ENCODE results near the gene KRT6B. TPM values are rescaled to one million over a fixed set of nuclear protein-coding genes. Genes with fewer than 3 reads are reported as not detected.
"Not testable (repeated sequence)": the region's sequence is repeated elsewhere in the genome, so short reads cannot be mapped to it uniquely, and the experiment has no call there.

KRT6B gene
- total RNA-seq, 1 experiment from 2014 or later, result not detected

DNA sequence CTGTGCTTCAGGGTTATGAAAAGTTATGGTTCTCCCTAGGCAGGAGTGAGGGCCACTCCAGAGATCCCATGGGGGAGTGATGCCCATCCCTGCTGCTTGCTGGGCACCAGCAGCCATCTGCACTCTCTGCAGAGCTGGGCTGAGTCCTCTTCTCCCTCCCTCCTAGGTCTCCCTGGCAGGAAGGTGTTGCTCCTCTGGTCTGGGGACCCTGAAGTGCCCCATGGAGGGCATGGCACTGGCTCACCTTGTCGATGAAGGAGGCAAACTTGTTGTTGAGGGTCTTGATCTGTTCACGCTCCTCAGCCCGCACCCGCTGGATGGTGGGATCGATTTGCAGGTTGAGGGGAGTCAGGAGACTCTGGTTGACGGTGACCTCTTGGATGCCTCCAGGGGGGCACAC, 40.5 kb upstream of the KRT6B start:
- intact Hi-C loops (cut with micrococcal nuclease); POLR2A ChIA-PET; CTCF ChIA-PET: not testable (repeated sequence)

DNA sequence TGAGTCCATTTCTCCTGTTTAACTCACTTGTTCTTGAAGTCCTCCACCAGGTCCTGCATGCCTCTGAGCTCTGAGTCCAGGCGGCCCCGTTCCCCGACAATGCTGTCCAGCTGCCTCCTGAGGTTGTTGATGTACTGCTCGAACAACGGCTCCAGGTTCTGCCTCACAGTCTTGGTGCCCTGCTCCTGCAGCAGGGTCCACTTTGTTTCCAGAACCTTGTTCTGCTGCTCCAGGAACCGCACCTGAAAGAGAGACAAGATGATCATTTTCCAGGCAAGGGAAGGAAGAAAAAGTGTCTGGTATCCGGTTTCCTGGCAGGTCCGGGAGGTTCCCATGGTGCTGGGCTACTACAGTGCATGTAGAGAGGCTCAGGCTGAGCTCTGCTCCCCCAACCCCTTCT, 39.5 kb upstream of the KRT6B start:
- intact Hi-C loops (cut with micrococcal nuclease); DNase-seq (ENCODE audit: low read depth, low spot score); H3K27ac ChIP-seq (ENCODE audit: low read depth, low read length); H4K20me1 ChIP-seq (ENCODE audit: insufficient read depth); H3K36me3 ChIP-seq (ENCODE audit: control insufficient read depth in 1 of 2, insufficient read depth in 2 of 2, low read length in 2 of 2); H3K4me2 ChIP-seq (ENCODE audit: low read length); H3K9me2 ChIP-seq (ENCODE audit: insufficient read depth); H3K9ac ChIP-seq (ENCODE audit: low read length); H3K4me3 ChIP-seq (replicated peaks in 1 of 2; ENCODE audit: low read depth in 1 of 2, low read length in 2 of 2); H2AFZ ChIP-seq (ENCODE audit: low read depth, low read length, poor library complexity, severe bottlenecking); ATAC-seq; POLR2A ChIA-PET; H3K9me3 ChIP-seq (ENCODE audit: control insufficient read depth in 1 of 2, insufficient read depth in 1 of 2, low read depth in 1 of 2, low read length in 2 of 2); CTCF ChIA-PET; BruUV-seq (replicated peaks); H3K27me3 ChIP-seq (ENCODE audit: insufficient read depth, low read length); RAD21 ChIA-PET (ENCODE audit: low non-redundant PET in 1 of 2, low total read pairs in 2 of 2, uncharacterized antibody in 2 of 2, unreplicated experiment in 2 of 2); H3K79me2 ChIP-seq (ENCODE audit: insufficient read depth, low read length): not testable (repeated sequence)
- peaks cover 18 to 35% of the 10 kb centered on the region in 2 experiments for H3K4me1 ChIP-seq (ENCODE audit: control insufficient read depth in 1 of 2, insufficient read depth in 2 of 2, low read length in 2 of 2)

More for the DNA sequence above, 40.5 kb upstream of the KRT6B start:
- ATAC-seq; H3K79me2 ChIP-seq (ENCODE audit: insufficient read depth, low read length); H4K20me1 ChIP-seq (ENCODE audit: insufficient read depth); BruUV-seq (replicated peaks); H3K9me2 ChIP-seq (ENCODE audit: insufficient read depth); H3K4me3 ChIP-seq (replicated peaks in 1 of 2; ENCODE audit: low read depth in 1 of 2, low read length in 2 of 2); H3K27me3 ChIP-seq (ENCODE audit: insufficient read depth, low read length); DNase-seq (ENCODE audit: low read depth, low spot score); H3K27ac ChIP-seq (ENCODE audit: low read depth, low read length); H3K9me3 ChIP-seq (ENCODE audit: control insufficient read depth in 1 of 2, insufficient read depth in 1 of 2, low read depth in 1 of 2, low read length in 2 of 2); H3K36me3 ChIP-seq (ENCODE audit: control insufficient read depth in 1 of 2, insufficient read depth in 2 of 2, low read length in 2 of 2); H2AFZ ChIP-seq (ENCODE audit: low read depth, low read length, poor library complexity, severe bottlenecking); H3K9ac ChIP-seq (ENCODE audit: low read length); H3K4me2 ChIP-seq (ENCODE audit: low read length); RAD21 ChIA-PET (ENCODE audit: low non-redundant PET in 1 of 2, low total read pairs in 2 of 2, uncharacterized antibody in 2 of 2, unreplicated experiment in 2 of 2): not testable (repeated sequence)
- peaks cover 27 to 44% of the 10 kb centered on the region in 2 experiments for H3K4me1 ChIP-seq (ENCODE audit: control insufficient read depth in 1 of 2, insufficient read depth in 2 of 2, low read length in 2 of 2)

DNA sequence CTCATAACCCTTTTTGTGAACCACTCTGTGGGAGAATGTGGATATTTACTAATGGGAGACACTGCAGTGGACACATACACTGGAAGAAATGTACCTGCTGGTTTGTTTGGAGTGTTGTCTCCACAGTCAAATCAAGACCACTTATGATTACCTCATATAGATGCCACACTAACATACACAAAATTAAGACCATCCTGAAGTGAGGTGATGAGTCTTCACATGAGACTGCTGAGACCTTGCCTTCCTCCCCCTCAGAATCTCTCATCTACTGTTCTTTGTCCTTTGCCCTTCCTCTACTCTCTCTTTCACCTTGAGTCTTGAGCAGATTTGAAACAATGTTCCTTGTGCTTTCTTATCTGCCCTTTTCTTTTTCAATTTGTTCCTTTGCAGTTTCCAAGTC, 36.8 kb upstream of the KRT6B start:
- Histone ChIP-seq H3K9me3 (ENCODE audit: control insufficient read depth in 1 of 2, insufficient read depth in 1 of 2, low read depth in 1 of 2, low read length in 2 of 2) (no peaks in the 10 kb centered on the region), H3K27me3 (ENCODE audit: insufficient read depth, low read length) (no peaks in the 10 kb centered on the region), H4K20me1 (ENCODE audit: insufficient read depth) (no peaks in the 10 kb centered on the region), H3K79me2 (ENCODE audit: insufficient read depth, low read length) (no peaks in the 10 kb centered on the region), H3K9ac (ENCODE audit: low read length) (no peak overlapping the region), H3K9me2 (ENCODE audit: insufficient read depth) (no peaks in the 10 kb centered on the region), H3K36me3 (ENCODE audit: control insufficient read depth in 1 of 2, insufficient read depth in 2 of 2, low read length in 2 of 2) (no peaks in the 10 kb centered on the region), H3K4me3 (replicated peaks in 1 of 2; ENCODE audit: low read depth in 1 of 2, low read length in 2 of 2) (no peak overlapping the region), H3K27ac (ENCODE audit: low read depth, low read length) (no peak overlapping the region), H3K4me2 (ENCODE audit: low read length) (no peak overlapping the region), H2AFZ (ENCODE audit: low read depth, low read length, poor library complexity, severe bottlenecking) (no peak overlapping the region), H3K4me1 (ENCODE audit: control insufficient read depth in 1 of 2, insufficient read depth in 2 of 2, low read length in 2 of 2) (peaks cover 0 to 8% of the 10 kb centered on the region in 2 experiments; a peak in 1 of 4 replicates)
- no TSS peak for BruUV-seq (replicated peaks)
- ATAC-seq (no peak), DNase-seq (ENCODE audit: low read depth, low spot score) (no peak)
- TF ChIP-seq EGR1 (IDR thresholded peaks at IDR 0.05; ENCODE audit: low read depth) (no peak), YY1 (IDR thresholded peaks at IDR 0.05; ENCODE audit: extremely low read depth, insufficient replicate concordance, low read depth, low read length) (no peak), CBX3 (IDR thresholded peaks at IDR 0.05; ENCODE audit: low read depth) (no peak), POLR2A (IDR thresholded peaks at IDR 0.05; ENCODE audit: borderline replicate concordance, extremely low read depth, insufficient read depth, insufficient read length) (no peak), SP1 (IDR thresholded peaks at IDR 0.05; ENCODE audit: low read depth) (no peak)
- POLR2A ChIA-PET, result no interaction called here
- CTCF ChIA-PET, result no interaction called here
- RAD21 ChIA-PET (ENCODE audit: low non-redundant PET in 1 of 2, low total read pairs in 2 of 2, uncharacterized antibody in 2 of 2, unreplicated experiment in 2 of 2), result no interaction called here
- intact Hi-C loops (cut with micrococcal nuclease), result no loop called here

DNA sequence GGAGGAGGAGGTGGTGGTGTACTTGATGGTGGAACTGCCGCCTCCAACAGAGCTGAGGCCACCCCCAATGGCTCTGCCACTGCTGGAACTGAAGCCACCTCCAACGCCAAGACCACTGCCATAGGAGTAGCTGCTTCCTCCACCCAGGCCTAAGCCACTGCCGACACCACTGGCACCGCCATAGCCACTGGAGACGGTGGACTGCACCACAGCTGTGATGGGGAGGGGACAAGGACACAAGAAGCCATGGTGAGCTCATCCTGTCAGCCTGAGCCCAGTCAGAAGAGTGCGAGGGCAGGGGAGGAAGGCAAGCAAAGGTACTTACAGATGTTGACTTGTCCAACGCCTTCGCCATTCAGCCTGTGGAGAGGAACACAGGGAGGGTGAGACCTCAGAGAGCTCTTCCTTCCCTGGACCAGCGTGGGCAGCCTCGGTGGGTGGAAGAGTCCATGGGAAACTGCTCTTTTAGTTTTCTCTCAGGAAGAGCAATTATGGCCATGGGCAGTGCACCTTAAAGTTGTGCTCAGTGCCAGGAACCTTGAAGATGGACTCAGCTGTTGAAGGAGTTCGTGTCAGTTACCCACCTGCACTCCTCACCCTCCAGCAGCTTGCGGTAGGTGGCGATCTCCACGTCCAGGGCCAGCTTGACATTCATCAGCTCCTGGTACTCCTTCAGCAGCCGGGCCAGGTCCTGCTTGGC, 35.9 kb upstream of the KRT6B start:
- DNase-seq (ENCODE audit: low read depth, low spot score); H3K4me2 ChIP-seq (ENCODE audit: low read length); H3K27ac ChIP-seq (ENCODE audit: low read depth, low read length); H3K9ac ChIP-seq (ENCODE audit: low read length); H3K9me3 ChIP-seq (ENCODE audit: control insufficient read depth in 1 of 2, insufficient read depth in 1 of 2, low read depth in 1 of 2, low read length in 2 of 2); ATAC-seq; RAD21 ChIA-PET (ENCODE audit: low non-redundant PET in 1 of 2, low total read pairs in 2 of 2, uncharacterized antibody in 2 of 2, unreplicated experiment in 2 of 2); BruUV-seq (replicated peaks); H3K36me3 ChIP-seq (ENCODE audit: control insufficient read depth in 1 of 2, insufficient read depth in 2 of 2, low read length in 2 of 2); H3K79me2 ChIP-seq (ENCODE audit: insufficient read depth, low read length); CTCF ChIA-PET; H3K4me3 ChIP-seq (replicated peaks in 1 of 2; ENCODE audit: low read depth in 1 of 2, low read length in 2 of 2); H3K27me3 ChIP-seq (ENCODE audit: insufficient read depth, low read length); H2AFZ ChIP-seq (ENCODE audit: low read depth, low read length, poor library complexity, severe bottlenecking); intact Hi-C loops (cut with micrococcal nuclease); H3K4me1 ChIP-seq (ENCODE audit: control insufficient read depth in 1 of 2, insufficient read depth in 2 of 2, low read length in 2 of 2); H3K9me2 ChIP-seq (ENCODE audit: insufficient read depth); POLR2A ChIA-PET; H4K20me1 ChIP-seq (ENCODE audit: insufficient read depth): not testable (repeated sequence)
